ENCODE results near the gene MRAS.

GRCh38 chr3:138412821-138413551 lies 64.6 kb downstream of the MRAS start:
- TF ChIP-seq CTCF (IDR thresholded peaks at IDR 0.05; ENCODE audit: poor library complexity, severe bottlenecking) (no peak), EZH2 (IDR thresholded peaks at IDR 0.05; ENCODE audit: borderline replicate concordance, insufficient read depth, low read length, poor library complexity, severe bottlenecking) (no peak), REST (IDR thresholded peaks at IDR 0.05; ENCODE audit: borderline replicate concordance) (no peak), POLR2AphosphoS5 (IDR thresholded peaks at IDR 0.05) (no peak), SMC3 (conservative IDR thresholded peaks at IDR 0.05; ENCODE audit: poor library complexity) (no peak)
